SK-N-SH treated with all-trans-retinoic acid at 6 μM for 48 hours (cell line): Measurements from ENCODE around the gene NOTUM.

Experiments used
- ATAC-seq: fragments of 200-7000 bp; cut with Tn5 transposase; 3 replicates; pipeline ENCODE4 v1.9.1; 2020; ENCODE audit warnings: mild to moderate bottlenecking, moderate library complexity
- ARNTL ChIP-seq: fragments of 450-650 bp; formaldehyde crosslinking; IDR thresholded peaks from 2 replicates; pipeline ENCODE4 v1.5.0; 2020; ENCODE audit warnings: low read depth, mild to moderate bottlenecking, moderate library complexity, borderline replicate concordance
- BACH2 ChIP-seq: fragments of 250-450 bp; sonication (Bioruptor Pico); IDR thresholded peaks from 2 replicates; pipeline ENCODE4 v1.9.0; 2021; ENCODE audit warnings: mild to moderate bottlenecking, borderline replicate concordance
- CSDC2 ChIP-seq: fragments of 250-450 bp; sonication (Bioruptor Pico); IDR thresholded peaks from 2 replicates; pipeline ENCODE4 v1.5.0; 2020; ENCODE audit warnings: mild to moderate bottlenecking, moderate library complexity
- ESRRG ChIP-seq: fragments of 250-450 bp; sonication (Bioruptor Pico); IDR thresholded peaks from 2 replicates; pipeline ENCODE4 v1.6.1; 2021; ENCODE audit warnings: mild to moderate bottlenecking
- GLIS3 ChIP-seq: fragments of 250-450 bp; sonication (Bioruptor Pico); IDR thresholded peaks from 2 replicates; pipeline ENCODE4 v1.5.0; 2020; ENCODE audit warnings: mild to moderate bottlenecking, moderate library complexity
- ISL1 ChIP-seq: fragments of 250-450 bp; sonication (Bioruptor Pico); IDR thresholded peaks from 2 replicates; pipeline ENCODE4 v2.1.2; 2022; ENCODE audit warnings: mild to moderate bottlenecking, moderate library complexity
- OSR1 ChIP-seq: fragments of 250-450 bp; sonication (Bioruptor Pico); IDR thresholded peaks from 2 replicates; pipeline ENCODE4 v1.8.0; 2022; ENCODE audit warnings: moderate library complexity, mild to moderate bottlenecking, inconsistent platforms
- PPARA ChIP-seq: fragments of 250-450 bp; sonication (Bioruptor Pico); IDR thresholded peaks from 2 replicates; pipeline ENCODE4 v1.5.0; 2020; ENCODE audit warnings: mild to moderate bottlenecking, borderline replicate concordance
- RARB ChIP-seq: fragments of 250-450 bp; sonication (Bioruptor Pico); IDR thresholded peaks from 2 replicates; pipeline ENCODE4 v1.8.0; 2021; ENCODE audit warnings: mild to moderate bottlenecking, moderate library complexity
- SNAI2 ChIP-seq: fragments of 250-450 bp; sonication (Bioruptor Pico); IDR thresholded peaks from 2 replicates; pipeline ENCODE4 v1.5.0; 2020; ENCODE audit warnings: mild to moderate bottlenecking, moderate library complexity
- TCF4 ChIP-seq: fragments of 250-450 bp; sonication (Bioruptor Pico); IDR thresholded peaks from 2 replicates; pipeline ENCODE4 v1.8.0; 2021; ENCODE audit warnings: mild to moderate bottlenecking, moderate library complexity, borderline replicate concordance
- TOX ChIP-seq: fragments of 250-450 bp; sonication (Bioruptor Pico); IDR thresholded peaks from 2 replicates; pipeline ENCODE4 v1.8.0; 2021; ENCODE audit warnings: mild to moderate bottlenecking, moderate library complexity, borderline replicate concordance
- ZC3H10 ChIP-seq: fragments of 250-450 bp; sonication (Bioruptor Pico); IDR thresholded peaks from 2 replicates; pipeline ENCODE4 v1.5.1; 2021; ENCODE audit warnings: mild to moderate bottlenecking, moderate library complexity
- ZFP3 ChIP-seq: fragments of 250-450 bp; sonication (Bioruptor Pico); IDR thresholded peaks from 2 replicates; pipeline ENCODE4 v1.5.0; 2020; ENCODE audit warnings: mild to moderate bottlenecking, moderate library complexity
- ZFP30 ChIP-seq: fragments of 450-650 bp; formaldehyde crosslinking; IDR thresholded peaks from 2 replicates; pipeline ENCODE4 v1.5.0; 2022; ENCODE audit warnings: mild to moderate bottlenecking, moderate library complexity
- ZNF565 ChIP-seq: fragments of 450-650 bp; formaldehyde crosslinking; conservative IDR thresholded peaks from 2 replicates; pipeline ENCODE4 v1.5.0; 2020; ENCODE audit warnings: low read depth, mild to moderate bottlenecking, moderate library complexity
- ZNF70 ChIP-seq: fragments of 450-650 bp; formaldehyde crosslinking; IDR thresholded peaks from 2 replicates; pipeline ENCODE4 v1.5.0; 2020; ENCODE audit warnings: mild to moderate bottlenecking, moderate library complexity
- ZNF8 ChIP-seq: fragments of 450-650 bp; formaldehyde crosslinking; IDR thresholded peaks from 2 replicates; pipeline ENCODE4 v1.5.0; 2020; ENCODE audit warnings: mild to moderate bottlenecking, moderate library complexity
- TF ChIP-seq, protein P1 (sequence below): fragments of 250-450 bp; sonication (Bioruptor Pico); IDR thresholded peaks from 2 replicates; pipeline ENCODE4 v1.5.0; 2020; ENCODE audit warnings: mild to moderate bottlenecking, moderate library complexity
- TF ChIP-seq, protein P2 (sequence below): fragments of 250-450 bp; sonication (Bioruptor Pico); IDR thresholded peaks from 2 replicates; pipeline ENCODE4 v1.8.0; 2020; ENCODE audit warnings: mild to moderate bottlenecking, moderate library complexity, borderline replicate concordance
- TF ChIP-seq, protein P3 (sequence below): fragments of 250-450 bp; sonication (Bioruptor Pico); IDR thresholded peaks from 2 replicates; pipeline ENCODE4 v1.8.0; 2021; ENCODE audit warnings: low read depth, mild to moderate bottlenecking, moderate library complexity, borderline replicate concordance
- TF ChIP-seq, protein P4 (sequence below): fragments of 250-450 bp; sonication (Bioruptor Pico); IDR thresholded peaks from 2 replicates; pipeline ENCODE4 v1.5.1; 2020; ENCODE audit warnings: low read depth, mild to moderate bottlenecking, moderate library complexity
- TF ChIP-seq, protein P5 (sequence below): fragments of 250-450 bp; sonication (Bioruptor Pico); IDR thresholded peaks from 2 replicates; pipeline ENCODE4 v1.5.1; 2021; ENCODE audit warnings: mild to moderate bottlenecking, moderate library complexity

NOTUM gene

DNA sequence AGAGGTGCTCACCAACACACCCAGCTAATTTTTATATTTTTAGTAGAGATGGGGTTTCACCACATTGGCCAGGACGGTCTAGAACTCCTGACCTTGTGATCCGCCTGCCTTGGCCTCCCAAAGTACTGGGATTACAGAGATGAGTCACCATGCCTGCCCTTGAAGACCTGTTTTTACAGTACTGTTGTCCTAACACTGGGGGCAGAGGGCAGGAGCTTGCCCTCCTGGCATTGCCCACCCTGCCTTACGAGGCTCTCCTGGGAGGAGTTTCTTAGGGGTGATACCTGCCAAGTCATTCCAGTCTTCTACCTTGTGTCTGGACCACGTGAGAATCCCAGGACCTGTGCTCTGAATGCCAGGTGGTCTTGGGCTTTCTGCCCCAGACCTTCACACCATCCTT is 19.1 kb upstream of the NOTUM start:
- TF ChIP-seq PPARA: no peak
- no peak for TF ChIP-seq ZFP3 (CRISPR knock-in tag)
- no peak for TF ChIP-seq SNAI2
- TF ChIP-seq OSR1: no peak
- TF ChIP-seq, protein P1, sequence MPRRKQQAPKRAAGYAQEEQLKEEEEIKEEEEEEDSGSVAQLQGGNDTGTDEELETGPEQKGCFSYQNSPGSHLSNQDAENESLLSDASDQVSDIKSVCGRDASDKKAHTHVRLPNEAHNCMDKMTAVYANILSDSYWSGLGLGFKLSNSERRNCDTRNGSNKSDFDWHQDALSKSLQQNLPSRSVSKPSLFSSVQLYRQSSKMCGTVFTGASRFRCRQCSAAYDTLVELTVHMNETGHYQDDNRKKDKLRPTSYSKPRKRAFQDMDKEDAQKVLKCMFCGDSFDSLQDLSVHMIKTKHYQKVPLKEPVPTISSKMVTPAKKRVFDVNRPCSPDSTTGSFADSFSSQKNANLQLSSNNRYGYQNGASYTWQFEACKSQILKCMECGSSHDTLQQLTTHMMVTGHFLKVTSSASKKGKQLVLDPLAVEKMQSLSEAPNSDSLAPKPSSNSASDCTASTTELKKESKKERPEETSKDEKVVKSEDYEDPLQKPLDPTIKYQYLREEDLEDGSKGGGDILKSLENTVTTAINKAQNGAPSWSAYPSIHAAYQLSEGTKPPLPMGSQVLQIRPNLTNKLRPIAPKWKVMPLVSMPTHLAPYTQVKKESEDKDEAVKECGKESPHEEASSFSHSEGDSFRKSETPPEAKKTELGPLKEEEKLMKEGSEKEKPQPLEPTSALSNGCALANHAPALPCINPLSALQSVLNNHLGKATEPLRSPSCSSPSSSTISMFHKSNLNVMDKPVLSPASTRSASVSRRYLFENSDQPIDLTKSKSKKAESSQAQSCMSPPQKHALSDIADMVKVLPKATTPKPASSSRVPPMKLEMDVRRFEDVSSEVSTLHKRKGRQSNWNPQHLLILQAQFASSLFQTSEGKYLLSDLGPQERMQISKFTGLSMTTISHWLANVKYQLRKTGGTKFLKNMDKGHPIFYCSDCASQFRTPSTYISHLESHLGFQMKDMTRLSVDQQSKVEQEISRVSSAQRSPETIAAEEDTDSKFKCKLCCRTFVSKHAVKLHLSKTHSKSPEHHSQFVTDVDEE: no peak
- TF ChIP-seq BACH2 (CRISPR knock-in tag): no peak
- TF ChIP-seq TCF4 (CRISPR knock-in tag): no peak
- TF ChIP-seq ESRRG: no peak
- TF ChIP-seq, protein P2, sequence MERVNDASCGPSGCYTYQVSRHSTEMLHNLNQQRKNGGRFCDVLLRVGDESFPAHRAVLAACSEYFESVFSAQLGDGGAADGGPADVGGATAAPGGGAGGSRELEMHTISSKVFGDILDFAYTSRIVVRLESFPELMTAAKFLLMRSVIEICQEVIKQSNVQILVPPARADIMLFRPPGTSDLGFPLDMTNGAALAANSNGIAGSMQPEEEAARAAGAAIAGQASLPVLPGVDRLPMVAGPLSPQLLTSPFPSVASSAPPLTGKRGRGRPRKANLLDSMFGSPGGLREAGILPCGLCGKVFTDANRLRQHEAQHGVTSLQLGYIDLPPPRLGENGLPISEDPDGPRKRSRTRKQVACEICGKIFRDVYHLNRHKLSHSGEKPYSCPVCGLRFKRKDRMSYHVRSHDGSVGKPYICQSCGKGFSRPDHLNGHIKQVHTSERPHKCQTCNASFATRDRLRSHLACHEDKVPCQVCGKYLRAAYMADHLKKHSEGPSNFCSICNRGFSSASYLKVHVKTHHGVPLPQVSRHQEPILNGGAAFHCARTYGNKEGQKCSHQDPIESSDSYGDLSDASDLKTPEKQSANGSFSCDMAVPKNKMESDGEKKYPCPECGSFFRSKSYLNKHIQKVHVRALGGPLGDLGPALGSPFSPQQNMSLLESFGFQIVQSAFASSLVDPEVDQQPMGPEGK: no peak
- TF ChIP-seq ZNF565 (CRISPR knock-in tag): no peak
- no peak for TF ChIP-seq ZNF70 (CRISPR knock-in tag)
- TF ChIP-seq, protein P3, sequence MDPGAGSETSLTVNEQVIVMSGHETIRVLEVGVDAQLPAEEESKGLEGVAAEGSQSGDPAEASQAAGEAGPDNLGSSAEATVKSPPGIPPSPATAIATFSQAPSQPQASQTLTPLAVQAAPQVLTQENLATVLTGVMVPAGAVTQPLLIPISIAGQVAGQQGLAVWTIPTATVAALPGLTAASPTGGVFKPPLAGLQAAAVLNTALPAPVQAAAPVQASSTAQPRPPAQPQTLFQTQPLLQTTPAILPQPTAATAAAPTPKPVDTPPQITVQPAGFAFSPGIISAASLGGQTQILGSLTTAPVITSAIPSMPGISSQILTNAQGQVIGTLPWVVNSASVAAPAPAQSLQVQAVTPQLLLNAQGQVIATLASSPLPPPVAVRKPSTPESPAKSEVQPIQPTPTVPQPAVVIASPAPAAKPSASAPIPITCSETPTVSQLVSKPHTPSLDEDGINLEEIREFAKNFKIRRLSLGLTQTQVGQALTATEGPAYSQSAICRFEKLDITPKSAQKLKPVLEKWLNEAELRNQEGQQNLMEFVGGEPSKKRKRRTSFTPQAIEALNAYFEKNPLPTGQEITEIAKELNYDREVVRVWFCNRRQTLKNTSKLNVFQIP (CRISPR knock-in tag): no peak
- TF ChIP-seq RARB: no peak
- TF ChIP-seq ZFP30 (CRISPR knock-in tag): no peak
- TF ChIP-seq ZNF8 (CRISPR knock-in tag): no peak
- TF ChIP-seq ARNTL (CRISPR knock-in tag): no peak
- TF ChIP-seq, all 23 proteins: peak for 0
- ATAC-seq: no peak

DNA sequence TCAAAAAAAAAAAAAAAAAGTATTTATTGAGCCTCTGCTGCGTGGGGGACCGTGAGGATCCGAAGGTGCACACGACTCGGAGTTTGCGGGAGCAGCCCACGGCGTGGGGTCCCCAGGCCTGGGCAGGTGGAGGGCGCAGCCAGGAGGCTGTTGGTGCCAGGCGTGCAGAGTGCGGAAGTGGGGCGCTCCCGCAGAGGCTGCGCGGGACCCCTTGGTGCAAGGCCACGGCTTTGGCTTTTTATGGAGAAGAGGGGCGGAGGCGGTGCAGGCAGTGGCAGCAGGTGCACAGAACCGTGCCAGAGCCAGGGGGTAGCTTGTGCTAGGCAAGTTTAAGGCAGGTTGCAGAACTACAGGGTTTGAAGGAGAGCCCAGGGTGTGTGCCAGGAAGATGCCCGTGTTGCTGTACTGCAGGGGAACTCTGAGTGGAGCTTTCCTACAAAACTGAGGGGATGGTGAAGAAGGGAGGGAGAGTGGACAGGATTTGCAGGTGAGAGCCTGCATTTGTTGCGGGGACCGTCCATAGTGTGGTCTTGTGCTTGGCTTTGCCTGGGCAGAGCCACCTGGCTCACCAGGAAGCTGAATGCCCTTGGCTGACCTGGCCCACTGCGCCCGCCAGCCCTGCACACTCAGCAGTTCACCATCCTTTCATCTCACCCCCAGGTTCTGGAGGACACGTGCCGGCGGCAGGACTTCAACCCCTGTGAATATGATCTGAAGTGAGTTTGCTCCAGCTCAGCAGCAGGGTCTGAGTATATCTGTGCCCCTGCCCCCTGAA is 17.7 kb upstream of the NOTUM start:
- ATAC-seq: no peak
- TF ChIP-seq GLIS3 (CRISPR knock-in tag) (no peak), ARNTL (CRISPR knock-in tag) (no peak), TCF4 (CRISPR knock-in tag) (no peak), ISL1 (CRISPR knock-in tag) (no peak), ZC3H10 (no peak), RARB (no peak), PPARA (no peak), ZNF565 (CRISPR knock-in tag) (no peak), ZNF70 (CRISPR knock-in tag) (no peak), CSDC2 (CRISPR knock-in tag) (no peak), OSR1 (no peak), BACH2 (CRISPR knock-in tag) (no peak), ZFP30 (CRISPR knock-in tag) (no peak), ZNF8 (CRISPR knock-in tag) (no peak), TOX (CRISPR knock-in tag) (no peak), SNAI2 (no peak)
- TF ChIP-seq, protein P1: no peak
- TF ChIP-seq, protein P3 (CRISPR knock-in tag): no peak
- TF ChIP-seq, protein P4, sequence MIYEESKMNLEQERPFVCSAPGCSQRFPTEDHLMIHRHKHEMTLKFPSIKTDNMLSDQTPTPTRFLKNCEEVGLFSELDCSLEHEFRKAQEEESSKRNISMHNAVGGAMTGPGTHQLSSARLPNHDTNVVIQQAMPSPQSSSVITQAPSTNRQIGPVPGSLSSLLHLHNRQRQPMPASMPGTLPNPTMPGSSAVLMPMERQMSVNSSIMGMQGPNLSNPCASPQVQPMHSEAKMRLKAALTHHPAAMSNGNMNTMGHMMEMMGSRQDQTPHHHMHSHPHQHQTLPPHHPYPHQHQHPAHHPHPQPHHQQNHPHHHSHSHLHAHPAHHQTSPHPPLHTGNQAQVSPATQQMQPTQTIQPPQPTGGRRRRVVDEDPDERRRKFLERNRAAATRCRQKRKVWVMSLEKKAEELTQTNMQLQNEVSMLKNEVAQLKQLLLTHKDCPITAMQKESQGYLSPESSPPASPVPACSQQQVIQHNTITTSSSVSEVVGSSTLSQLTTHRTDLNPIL (CRISPR knock-in tag): no peak
- TF ChIP-seq, protein P5, sequence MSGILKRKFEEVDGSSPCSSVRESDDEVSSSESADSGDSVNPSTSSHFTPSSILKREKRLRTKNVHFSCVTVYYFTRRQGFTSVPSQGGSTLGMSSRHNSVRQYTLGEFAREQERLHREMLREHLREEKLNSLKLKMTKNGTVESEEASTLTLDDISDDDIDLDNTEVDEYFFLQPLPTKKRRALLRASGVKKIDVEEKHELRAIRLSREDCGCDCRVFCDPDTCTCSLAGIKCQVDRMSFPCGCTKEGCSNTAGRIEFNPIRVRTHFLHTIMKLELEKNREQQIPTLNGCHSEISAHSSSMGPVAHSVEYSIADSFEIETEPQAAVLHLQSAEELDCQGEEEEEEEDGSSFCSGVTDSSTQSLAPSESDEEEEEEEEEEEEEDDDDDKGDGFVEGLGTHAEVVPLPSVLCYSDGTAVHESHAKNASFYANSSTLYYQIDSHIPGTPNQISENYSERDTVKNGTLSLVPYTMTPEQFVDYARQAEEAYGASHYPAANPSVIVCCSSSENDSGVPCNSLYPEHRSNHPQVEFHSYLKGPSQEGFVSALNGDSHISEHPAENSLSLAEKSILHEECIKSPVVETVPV (CRISPR knock-in tag): no peak
